ENCODE measurements around the gene MYO1A. TPM values are rescaled to one million over a fixed set of nuclear protein-coding genes. Genes with fewer than 3 reads are reported as not detected.

MYO1A gene
- total and polyA plus RNA-seq, 2 of the 13 experiments (the other 11 are each of a cell fraction or from before 2014, with no cell fraction given): 5.3 to 6.0 TPM

GRCh38 chr12:57072661-57073060 is 22.7 kb upstream of the MYO1A start:
- FAIRE-seq: no peak
- no TSS peak for BruUV-seq (replicated peaks)
- in situ Hi-C loops (cut with HindIII; ENCODE audit: extremely low pct_ligation_motif_present, low pct_unique_long_range_greater_than_20kb): loop anchor here (5.0 kb wide), 1 partner anchor 40 kb away; the partner anchor contains the start of gene STAT6

More at GRCh38 chr12:57072661-57073060, 22.7 kb upstream of the MYO1A start:
- H3K4me2 ChIP-seq (ENCODE audit: low read depth, low read length): no peak overlapping the region
- no peak for ATAC-seq
- no peaks in the 10 kb centered on the region for H4K20me1 ChIP-seq (ENCODE audit: insufficient read depth, low read length)
- H3K27ac ChIP-seq (ENCODE audit: extremely low read length, insufficient read depth, low read length): no peak overlapping the region
- H3K36me3 ChIP-seq (replicated peaks in 1 of 2; ENCODE audit: control insufficient read depth in 1 of 2, insufficient read depth in 2 of 2, low read length in 2 of 2): peaks cover 2 to 18% of the 10 kb centered on the region in 2 experiments; a peak in 3 of 5 replicates
- ChIA-PET CTCF (ENCODE audit: low intra/inter-chr PET ratio, low total read pairs) (interaction anchor here (3.0 kb wide), 1 partner anchor 40 kb away, joined by 12 read pairs; no protein-coding TSS in a partner anchor), POLR2A (interaction anchor here (1.8 to 6.1 kb wide), 3 partner anchors 14 to 55 kb away, joined by 4 to 118 read pairs (median 7); partner anchors contain the start of genes LRP1 and STAT6)
- TF ChIP-seq NFIC (IDR thresholded peaks at IDR 0.05; ENCODE audit: low read length) (no peak), TRIM22 (IDR thresholded peaks at IDR 0.05) (no peak), FOXC1 (CRISPR knock-in tag; IDR thresholded peaks at IDR 0.05; ENCODE audit: borderline replicate concordance) (no peak), E2F2 (CRISPR knock-in tag; IDR thresholded peaks at IDR 0.05; ENCODE audit: borderline replicate concordance) (no peak), ZNF367 (CRISPR knock-in tag; IDR thresholded peaks at IDR 0.05; ENCODE audit: borderline replicate concordance) (no peak)
- peaks cover 3% of the 10 kb centered on the region for H3K79me2 ChIP-seq (ENCODE audit: insufficient read depth, low read length)
- no peaks in the 10 kb centered on the region for H3K27me3 ChIP-seq (ENCODE audit: control insufficient read depth in 1 of 2, insufficient read depth in 2 of 2, low read length in 2 of 2)
- no peak overlapping the region for H3K4me3 ChIP-seq (replicated peaks in 1 of 3; ENCODE audit: insufficient read depth in 1 of 3, low read depth in 2 of 3, low read length in 3 of 3)
- WGBS (ENCODE audit: low lambda C conversion rate): 98% methylated on average over 2 of the region's 2 CpGs
- H3K9me3 ChIP-seq (ENCODE audit: low read length): no peaks in the 10 kb centered on the region
- intact Hi-C loops (cut with micrococcal nuclease; ENCODE audit: unreplicated experiment): no loop called here
- H3K4me1 ChIP-seq (ENCODE audit: insufficient read depth, low read length): no peaks in the 10 kb centered on the region
- H2AFZ ChIP-seq (ENCODE audit: low read length): no peak overlapping the region
- no peak for DNase-seq (ENCODE audit: low spot score)
- H3K9ac ChIP-seq (ENCODE audit: insufficient read depth, low read depth, low read length): no peak overlapping the region

Data from HepG2 (cell line).